Stimulated activated CD8-positive, alpha-beta memory T cell treated with anti-CD3 and anti-CD28 coated beads, Interleukin-12 subunit alpha, Interleukin-12 subunit beta, amount 100 ng/mL, for 24 hours (primary cell): ENCODE data around the gene NADSYN1.

Experiments used
- DNase-seq: peaks from one replicate; pipeline ENCODE4 v3.0.0-alpha.2; 2020; ENCODE audit errors: extremely low read depth

The NADSYN1 gene

GRCh38 chr11:71548716-71549151 is 95.7 kb downstream of the NADSYN1 start:
- DNase-seq: no peak
